Activated CD4-positive, alpha-beta memory T cell treated with anti-CD3 and anti-CD28 coated beads, Interleukin-2, amount 10 ng/mL, durations not matched to agents 7 days and 5 days (primary cell): ENCODE measurements around the gene WDFY2. TPM values are rescaled to one million over a fixed set of nuclear protein-coding genes. Genes with fewer than 3 reads are reported as not detected.

ENCODE experiments used
- CTCF ChIA-PET: fragments of 350-600 bp; sonication (Branson Sonifier 250); formaldehyde crosslinking; loops from one replicate; lab custom pipeline; 2021; ENCODE audit warnings: antibody characterized with exemption, inconsistent platforms; lab: Charles Lee
- POLR2A ChIA-PET: fragments of 350-600 bp; sonication (Branson Sonifier 250); formaldehyde crosslinking; loops from one replicate; lab custom pipeline; 2021; ENCODE audit warnings: antibody characterized with exemption; lab: Charles Lee
- DNase-seq: peaks from one replicate; pipeline ENCODE4 v3.0.0-alpha.2; 2020
- H3K27ac Mint-ChIP-seq: one replicate; pipeline ENCODE4 v1.8.0; 2021; ENCODE audit warnings: mild to moderate bottlenecking, mixed read lengths
- H3K27me3 Mint-ChIP-seq: one replicate; pipeline ENCODE4 v1.8.0; 2021; ENCODE audit warnings: mixed read lengths
- H3K36me3 Mint-ChIP-seq: one replicate; pipeline ENCODE4 v1.8.0; 2021; ENCODE audit warnings: low read depth, mixed read lengths
- H3K4me1 Mint-ChIP-seq: one replicate; pipeline ENCODE4 v1.8.0; 2021; ENCODE audit warnings: mixed read lengths
- H3K4me3 Mint-ChIP-seq: one replicate; pipeline ENCODE4 v1.8.0; 2021; ENCODE audit warnings: mild to moderate bottlenecking, mixed read lengths
- H3K9me3 Mint-ChIP-seq: one replicate; pipeline ENCODE4 v1.8.0; 2021; ENCODE audit warnings: mixed read lengths
- total RNA-seq, 2 experiments: library from RNA; stranded (reverse); gene quantifications; one replicate each; pipeline ENCODE4 v1.2.3, GENCODE V29; 2021

The WDFY2 gene
- total RNA-seq, 2 experiments from 2014 or later = 12.2 to 14.1 TPM

DNA sequence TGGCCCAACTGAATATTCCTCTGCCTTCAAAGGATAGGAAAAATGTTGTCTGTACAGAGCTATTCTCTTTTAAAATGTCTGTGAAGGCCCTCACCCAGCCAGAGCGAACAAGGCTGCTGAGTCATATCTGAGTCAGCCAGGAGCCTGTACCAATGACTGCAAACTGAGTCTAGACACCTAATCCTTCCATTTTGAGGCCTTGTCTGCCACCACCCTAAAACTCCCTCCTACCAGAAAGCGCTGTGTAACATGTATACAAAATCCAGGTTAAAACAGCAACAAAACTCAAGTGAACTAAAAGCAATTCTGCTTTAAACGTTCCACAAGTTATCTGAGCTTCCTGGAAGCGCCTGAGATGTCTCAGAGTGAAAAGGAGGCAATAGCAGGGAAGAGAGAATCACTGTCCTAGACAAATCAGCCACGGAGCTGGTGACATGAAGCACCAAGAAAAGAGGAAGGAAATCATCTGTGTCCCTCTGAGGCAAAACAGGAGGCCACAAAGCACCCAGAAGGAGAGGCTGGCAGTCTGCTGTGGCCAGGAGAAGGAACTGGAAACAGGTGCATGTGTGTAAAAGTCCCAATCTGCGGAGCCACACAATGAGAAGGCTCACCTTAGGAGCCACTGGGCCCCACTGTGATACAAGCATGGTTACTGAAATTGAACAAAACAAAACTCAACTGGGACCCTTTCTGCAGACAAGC, 209.5 kb downstream of the WDFY2 start:
- no peaks in the 10 kb centered on the region for H3K9me3 Mint-ChIP-seq
- H3K27ac Mint-ChIP-seq = peak overlapping the region; percentile 21
- H3K4me1 Mint-ChIP-seq = peaks cover 22% of the 10 kb centered on the region
- peak; percentile 37 for DNase-seq
- peaks cover 3% of the 10 kb centered on the region for H3K36me3 Mint-ChIP-seq
- ChIA-PET CTCF (interaction anchor here (1.5 to 1.9 kb wide), 3 partner anchors 341 to 507 kb away, joined by 4 to 6 read pairs (median 5); partner anchors contain the start of gene INTS6), POLR2A (interaction anchor here (0.8 to 1.7 kb wide), 6 partner anchors 9 to 365 kb away, joined by 3 to 8 read pairs (median 4); no protein-coding TSS in a partner anchor)
- H3K27me3 Mint-ChIP-seq = no peaks in the 10 kb centered on the region
- no peak overlapping the region for H3K4me3 Mint-ChIP-seq

DNA sequence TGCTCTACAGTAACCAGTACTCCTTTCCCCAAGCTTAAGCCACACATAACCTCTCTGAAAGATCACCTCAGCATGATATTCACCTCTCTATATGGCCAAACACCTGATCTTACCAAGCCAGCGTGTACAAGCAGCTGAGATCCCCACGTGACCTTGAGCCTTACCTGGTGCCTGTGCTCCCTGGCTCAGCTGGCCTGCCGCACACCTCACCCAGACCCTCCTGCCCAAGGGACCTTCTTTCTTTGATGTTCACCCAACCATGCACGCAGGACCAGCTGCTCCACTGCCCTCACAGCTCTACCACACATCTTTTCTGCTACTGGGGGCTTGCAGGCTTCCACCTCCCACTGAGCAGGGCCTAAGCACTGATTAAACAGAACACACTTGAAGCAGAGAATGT, 210.7 kb downstream of the WDFY2 start:
- Mint-ChIP-seq H3K27ac (no peak overlapping the region), H3K4me1 (peaks cover 22% of the 10 kb centered on the region), H3K27me3 (no peaks in the 10 kb centered on the region), H3K36me3 (peaks cover 3% of the 10 kb centered on the region), H3K4me3 (no peak overlapping the region), H3K9me3 (no peaks in the 10 kb centered on the region)
- CTCF ChIA-PET = interaction anchor here (0.6 to 4.9 kb wide), 6 partner anchors 37 to 670 kb away, joined by 3 to 47 read pairs (median 4); no protein-coding TSS in a partner anchor
- no peak for DNase-seq
- POLR2A ChIA-PET = interaction anchor here (1.5 to 1.6 kb wide), 2 partner anchors 8 to 344 kb away, joined by 3 to 5 read pairs; no protein-coding TSS in a partner anchor

GRCh38 chr13:51795419-51795818, 211.2 kb downstream of the WDFY2 start:
- peaks cover 3% of the 10 kb centered on the region for H3K36me3 Mint-ChIP-seq
- CTCF ChIA-PET = interaction anchor here (0.6 to 4.9 kb wide), 6 partner anchors 37 to 671 kb away, joined by 3 to 47 read pairs (median 4); no protein-coding TSS in a partner anchor

GRCh38 chr13:51796546-51796945, 212.3 kb downstream of the WDFY2 start:
- POLR2A ChIA-PET = interaction anchor here (1.1 to 2.0 kb wide), 5 partner anchors 211 to 671 kb away, joined by 4 to 17 read pairs (median 6); partner anchors contain the start of gene INTS6
- DNase-seq = no peak
- Mint-ChIP-seq H3K9me3 (no peaks in the 10 kb centered on the region), H3K36me3 (peaks cover 3% of the 10 kb centered on the region), H3K4me3 (no peak overlapping the region), H3K27ac (no peak overlapping the region), H3K4me1 (peaks cover 26% of the 10 kb centered on the region), H3K27me3 (no peaks in the 10 kb centered on the region)
- CTCF ChIA-PET = interaction anchor here (1.5 to 4.9 kb wide), 15 partner anchors 15 to 672 kb away, joined by 4 to 63 read pairs (median 9); partner anchors contain the start of gene INTS6

More at GRCh38 chr13:51795419-51795818, 211.2 kb downstream of the WDFY2 start:
- Mint-ChIP-seq H3K27me3 (no peaks in the 10 kb centered on the region), H3K4me3 (no peak overlapping the region), H3K9me3 (no peaks in the 10 kb centered on the region), H3K4me1 (peaks cover 23% of the 10 kb centered on the region), H3K27ac (no peak overlapping the region)
- POLR2A ChIA-PET = interaction anchor here (1.1 to 1.6 kb wide), 4 partner anchors 8 to 344 kb away, joined by 3 to 6 read pairs (median 5); partner anchors contain the start of gene INTS6
- no peak for DNase-seq

DNA sequence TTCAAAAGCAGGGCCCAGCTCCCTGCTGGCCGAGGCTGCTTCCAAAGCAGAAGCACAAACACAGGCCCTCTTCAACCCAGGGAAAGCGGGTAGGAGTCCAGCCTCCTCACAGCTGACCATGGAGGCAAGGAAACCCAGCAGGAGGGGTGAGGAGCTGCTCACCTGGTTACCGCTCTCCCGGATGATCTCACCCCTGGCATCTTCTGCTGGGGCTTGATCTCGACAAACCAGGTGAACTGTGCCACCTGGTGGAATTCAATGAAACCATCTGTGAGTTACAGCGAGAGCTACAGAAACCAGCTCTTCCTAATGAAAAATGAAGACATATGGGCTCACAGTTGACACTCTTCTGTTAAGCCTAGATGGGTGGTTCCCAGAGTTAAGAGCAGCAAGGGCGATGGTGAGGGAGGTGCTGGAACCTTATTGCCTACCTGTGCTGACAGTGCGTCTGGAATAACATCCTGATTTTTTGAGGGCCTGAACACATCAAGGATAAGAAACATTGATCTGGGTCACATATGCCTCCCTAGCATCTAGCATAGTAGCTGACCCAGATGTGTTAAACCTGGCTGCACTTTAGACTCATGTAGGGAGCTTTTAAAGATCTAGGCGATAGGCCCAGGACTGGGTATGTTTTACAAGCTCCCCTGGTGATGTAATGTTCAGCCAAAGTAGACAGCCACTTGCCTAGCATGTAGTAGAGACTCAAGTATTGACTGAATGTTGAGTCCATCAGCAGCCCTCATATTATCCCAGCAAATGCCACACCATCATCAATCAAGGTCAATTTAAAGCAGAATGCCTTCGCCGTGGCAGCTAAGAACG, 213.6 kb downstream of the WDFY2 start:
- H3K9me3 Mint-ChIP-seq = no peaks in the 10 kb centered on the region
- no peak overlapping the region for H3K27ac Mint-ChIP-seq
- H3K36me3 Mint-ChIP-seq = peaks cover 3% of the 10 kb centered on the region
- CTCF ChIA-PET = interaction anchor here (0.6 to 4.9 kb wide), 52 partner anchors 8 to 677 kb away, joined by 3 to 63 read pairs (median 4); partner anchors contain the start of gene INTS6
- no peak overlapping the region for H3K4me3 Mint-ChIP-seq
- H3K27me3 Mint-ChIP-seq = no peaks in the 10 kb centered on the region
- POLR2A ChIA-PET = interaction anchor here (0.6 to 2.0 kb wide), 9 partner anchors 33 to 672 kb away, joined by 3 to 17 read pairs (median 4); partner anchors contain the start of gene INTS6
- peak; percentile 68 for DNase-seq
- peaks cover 39% of the 10 kb centered on the region for H3K4me1 Mint-ChIP-seq

DNA sequence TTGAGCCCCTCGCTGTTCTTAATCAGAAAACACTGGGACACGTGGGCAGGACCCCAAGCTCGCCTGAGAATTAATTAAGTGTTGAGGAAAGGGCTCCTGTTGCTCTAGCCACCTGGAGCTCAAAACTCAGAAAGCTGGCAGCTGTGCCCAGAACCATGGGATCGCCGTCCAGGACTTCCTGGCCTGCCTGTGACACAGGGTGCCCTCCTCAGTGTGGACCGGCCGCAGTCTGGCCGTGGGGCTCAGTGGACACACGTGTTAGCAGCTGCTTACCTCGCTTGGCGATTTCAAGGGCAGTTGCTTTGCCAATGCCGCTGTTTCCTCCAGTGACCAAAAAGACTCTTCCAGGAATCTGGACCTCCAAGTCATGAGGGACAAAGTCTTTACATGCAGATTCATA, 215.0 kb downstream of the WDFY2 start:
- no peak for DNase-seq
- Mint-ChIP-seq H3K9me3 (no peaks in the 10 kb centered on the region), H3K27me3 (no peaks in the 10 kb centered on the region), H3K4me1 (peaks cover 31% of the 10 kb centered on the region), H3K36me3 (no peaks in the 10 kb centered on the region), H3K4me3 (no peak overlapping the region), H3K27ac (no peak overlapping the region)
- ChIA-PET CTCF (interaction anchor here (1.0 to 4.9 kb wide), 9 partner anchors 22 to 675 kb away, joined by 3 to 63 read pairs (median 25); partner anchors contain the start of gene INTS6), POLR2A (interaction anchor here (0.6 to 1.0 kb wide), 2 partner anchors 346 to 364 kb away, joined by 3 to 4 read pairs; partner anchors contain the start of gene INTS6)

DNA sequence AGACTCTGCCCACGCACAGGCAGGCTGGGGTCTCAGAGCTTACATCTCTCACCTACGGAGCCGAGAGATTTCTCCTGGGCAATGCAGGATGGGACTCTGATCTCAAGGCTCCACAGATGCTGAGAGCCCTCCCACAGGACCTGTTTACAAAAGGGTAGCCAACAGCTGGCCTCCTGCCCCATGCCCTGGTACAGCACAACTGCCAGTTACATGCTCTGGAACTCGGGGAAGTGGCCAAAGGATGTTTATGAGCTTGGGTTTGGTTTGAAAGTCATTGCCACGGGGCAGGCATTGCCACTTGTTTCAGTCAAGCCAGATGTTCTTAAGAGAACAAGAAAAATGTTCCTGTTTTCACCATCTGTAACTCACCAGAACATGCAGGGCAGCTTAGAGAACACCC, 216.2 kb downstream of the WDFY2 start:
- no peak for DNase-seq
- H3K27me3 Mint-ChIP-seq = no peaks in the 10 kb centered on the region
- POLR2A ChIA-PET = interaction anchor here (1.5 to 4.0 kb wide), 2 partner anchors 266 to 347 kb away, joined by 3 to 82 read pairs; partner anchors contain the start of gene INTS6
- peaks cover 40% of the 10 kb centered on the region for H3K4me1 Mint-ChIP-seq
- no peak overlapping the region for H3K4me3 Mint-ChIP-seq
- no peaks in the 10 kb centered on the region for H3K36me3 Mint-ChIP-seq
- no peaks in the 10 kb centered on the region for H3K9me3 Mint-ChIP-seq
- no peak overlapping the region for H3K27ac Mint-ChIP-seq
- CTCF ChIA-PET = interaction anchor here (0.7 to 2.5 kb wide), 7 partner anchors 98 to 675 kb away, joined by 3 to 6 read pairs (median 3); partner anchors contain the start of gene INTS6

DNA sequence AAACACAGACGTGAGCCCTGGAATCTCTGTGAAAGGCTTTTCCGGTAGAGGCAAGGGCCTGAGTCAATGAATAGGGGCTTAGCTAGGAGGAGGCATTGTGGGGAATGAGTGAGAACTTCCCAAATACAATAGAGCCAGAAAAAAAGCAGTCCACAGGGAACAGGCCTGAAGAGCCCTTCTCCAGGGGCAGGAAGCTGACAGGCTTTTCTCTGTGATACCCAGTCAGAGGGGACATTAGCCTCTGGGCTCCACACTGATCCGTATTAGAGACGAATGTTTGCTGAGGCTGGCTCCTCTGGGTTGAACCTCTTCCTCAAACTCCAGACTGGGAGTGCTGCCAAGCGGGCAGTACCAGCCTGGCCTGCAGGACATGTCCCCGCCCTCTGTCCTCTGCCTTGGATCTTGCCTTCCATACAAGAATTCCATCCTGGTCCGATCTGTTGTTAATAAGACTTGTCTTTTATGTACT, 217.4 kb downstream of the WDFY2 start:
- no peak overlapping the region for H3K4me3 Mint-ChIP-seq
- POLR2A ChIA-PET = interaction anchor here (0.9 to 4.0 kb wide), 9 partner anchors 12 to 473 kb away, joined by 3 to 82 read pairs (median 6); partner anchors contain the start of gene INTS6
- H3K27ac Mint-ChIP-seq = peak overlapping the region; percentile 99
- no peak for DNase-seq
- CTCF ChIA-PET = interaction anchor here (0.6 to 3.1 kb wide), 10 partner anchors 13 to 677 kb away, joined by 3 to 19 read pairs (median 4); no protein-coding TSS in a partner anchor
- no peaks in the 10 kb centered on the region for H3K9me3 Mint-ChIP-seq
- no peaks in the 10 kb centered on the region for H3K36me3 Mint-ChIP-seq
- no peaks in the 10 kb centered on the region for H3K27me3 Mint-ChIP-seq
- peaks cover 40% of the 10 kb centered on the region for H3K4me1 Mint-ChIP-seq

DNA sequence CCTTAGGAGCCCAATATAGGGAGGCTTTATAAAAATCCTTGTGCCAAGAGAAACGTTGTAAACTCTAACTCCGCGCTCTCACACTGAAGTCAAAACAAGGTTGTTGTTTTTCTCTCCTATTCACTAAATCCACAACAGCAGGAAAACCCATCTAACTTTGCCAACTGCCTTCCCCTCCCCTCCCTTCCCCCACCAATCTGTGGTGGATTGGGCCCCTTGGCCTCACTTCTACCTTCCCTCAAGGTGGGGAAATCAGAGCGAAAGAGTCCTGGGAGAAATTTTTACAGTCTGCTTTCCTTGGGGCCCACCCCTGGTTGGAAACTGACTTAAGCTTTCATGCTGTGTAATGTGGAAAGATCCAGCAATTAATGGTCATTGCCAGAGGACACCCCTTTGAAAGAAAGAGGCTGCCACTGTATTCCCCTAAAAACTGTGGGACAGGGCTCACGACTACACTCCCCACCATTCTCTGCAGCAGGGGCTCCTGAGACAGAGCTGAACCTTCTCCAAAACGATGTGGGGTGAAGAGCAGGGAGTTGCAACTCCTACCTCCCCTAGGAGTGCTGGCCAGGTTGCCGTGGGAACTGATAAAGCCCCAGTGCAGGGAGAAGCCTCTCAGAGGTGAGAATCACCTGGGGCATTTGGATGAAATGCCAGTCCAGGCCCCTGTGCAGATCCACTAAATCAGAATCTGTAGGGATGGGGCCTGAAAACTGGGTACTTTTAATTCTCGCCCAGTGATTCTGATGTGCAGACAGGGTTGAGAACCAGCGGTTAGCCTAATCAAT, 218.6 kb downstream of the WDFY2 start:
- Mint-ChIP-seq H3K36me3 (no peaks in the 10 kb centered on the region), H3K27me3 (no peaks in the 10 kb centered on the region), H3K4me3 (peak overlapping the region; percentile 93), H3K9me3 (no peaks in the 10 kb centered on the region), H3K4me1 (peaks cover 36% of the 10 kb centered on the region), H3K27ac (peak overlapping the region; percentile 99)
- no peak for DNase-seq
- ChIA-PET CTCF (interaction anchor here (0.7 to 3.1 kb wide), 5 partner anchors 12 to 384 kb away, joined by 3 to 19 read pairs (median 4); no protein-coding TSS in a partner anchor), POLR2A (interaction anchor here (0.7 to 4.0 kb wide), 19 partner anchors 8 to 474 kb away, joined by 3 to 82 read pairs (median 4); partner anchors contain the start of gene INTS6)

DNA sequence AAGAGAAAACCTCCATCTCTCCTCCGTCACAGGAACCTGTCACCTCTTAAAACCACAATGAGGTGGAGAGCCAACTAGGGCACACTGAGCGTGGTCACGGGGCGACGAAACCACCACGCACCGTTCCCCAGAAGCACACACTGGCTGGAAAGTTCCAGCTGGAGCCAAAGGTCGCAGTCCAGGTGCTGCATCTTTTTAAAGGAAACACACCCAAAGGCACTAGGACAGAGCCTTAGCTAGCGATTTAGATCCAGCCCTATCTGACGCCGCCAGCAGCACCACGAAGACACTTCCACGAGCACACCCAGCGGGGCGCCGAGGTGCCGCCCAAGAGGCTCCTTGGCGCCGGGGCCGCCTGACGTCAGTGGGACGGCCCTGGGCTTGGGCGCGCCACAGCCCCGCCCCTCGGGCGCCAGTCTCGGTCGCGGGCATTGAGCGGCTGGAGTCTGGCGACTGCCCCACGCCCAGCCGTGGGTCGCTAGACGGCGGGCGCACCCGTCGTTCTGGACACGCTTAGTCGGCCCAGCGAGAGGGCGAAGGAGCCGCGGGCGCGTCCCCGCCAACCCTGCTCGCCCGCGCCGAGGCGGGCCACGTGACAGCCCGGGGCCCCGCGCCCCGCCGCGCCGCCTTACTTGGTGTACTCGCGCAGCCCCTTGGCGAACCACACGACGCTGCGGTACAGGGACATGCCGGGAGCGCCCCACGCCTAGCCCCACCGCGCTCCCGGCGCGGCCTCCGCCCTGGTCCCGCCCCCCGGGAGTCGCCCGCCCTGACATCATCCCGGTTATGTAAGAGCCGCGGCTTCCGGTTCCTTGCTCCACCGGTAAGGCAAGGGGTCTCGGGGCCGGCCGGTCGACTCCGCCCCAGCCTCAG, 219.4 kb downstream of the WDFY2 start, which contains the start of gene DHRS12:
Gene DHRS12 (minus strand): TSS at position 742 of the 873 bp plus-strand sequence. CDS start 4,504 bp downstream, outside the sequence.
- peak within 1 kb of the TSS; percentile 99 for H3K27ac Mint-ChIP-seq
- POLR2A ChIA-PET = interaction anchor here (0.7 to 4.0 kb wide), 17 partner anchors 9 to 444 kb away, joined by 3 to 82 read pairs (median 4); partner anchors contain the start of gene INTS6
- no peaks in the 10 kb centered on the region for H3K9me3 Mint-ChIP-seq
- peaks cover 36% of the 10 kb centered on the region for H3K4me1 Mint-ChIP-seq
- H3K4me3 Mint-ChIP-seq = peak within 1 kb of the TSS; percentile 93
- H3K36me3 Mint-ChIP-seq = no peaks in the 10 kb centered on the region
- H3K27me3 Mint-ChIP-seq = no peaks in the 10 kb centered on the region
- CTCF ChIA-PET = interaction anchor here (0.9 to 3.1 kb wide), 3 partner anchors 11 to 353 kb away, joined by 3 to 19 read pairs (median 4); no protein-coding TSS in a partner anchor
- DNase-seq = peak; percentile 88
